GM18951 (cell line): ENCODE measurements around the gene EXOC7.

Experiments
- POLR2A ChIP-seq: IDR thresholded peaks from 4 replicates; pipeline ENCODE4 v1.6.1; 2011; ENCODE audit warnings: mild to moderate bottlenecking; ENCODE audit not compliant: insufficient read length, insufficient read depth; ENCODE audit errors: extremely low read depth
- in situ Hi-C: fragments of 300-500 bp; cut with MboI; formaldehyde crosslinking; loops from one replicate; pipeline ENCODE4 v1.12.0; 2022; ENCODE audit warnings: low sequenced_read_pairs, mixed read lengths, inconsistent platforms; ENCODE audit not compliant: unreplicated experiment

Gene EXOC7

DNA sequence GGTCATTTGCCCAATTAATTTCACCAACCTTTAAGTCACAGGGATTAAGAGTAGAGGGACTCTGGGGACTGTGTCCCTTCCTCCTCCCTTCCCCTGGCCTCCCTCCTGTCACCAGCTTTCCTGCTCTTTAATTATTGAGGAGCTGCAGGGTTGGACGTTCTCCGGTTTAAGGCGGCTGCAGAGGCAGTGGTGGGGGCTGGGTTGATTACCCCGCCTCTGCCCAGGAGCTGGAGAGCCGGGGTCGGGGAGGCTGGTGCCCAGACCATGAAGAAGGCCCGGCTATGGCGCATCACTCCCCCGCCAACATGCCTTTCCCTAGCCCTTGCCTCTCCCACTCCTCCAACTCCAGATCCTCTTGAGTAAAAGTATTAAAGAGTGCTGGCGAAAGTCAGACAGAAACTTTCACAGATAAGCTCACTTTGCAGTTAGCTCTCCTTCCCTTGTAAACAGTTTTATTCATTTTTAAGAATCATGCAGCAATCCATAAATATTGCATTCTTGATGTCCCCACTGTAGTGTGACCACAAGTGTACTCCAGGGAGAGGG lies 38.5 kb upstream of the EXOC7 start:
- in situ Hi-C loops = no loop called here
- TF ChIP-seq POLR2A = no peak

DNA sequence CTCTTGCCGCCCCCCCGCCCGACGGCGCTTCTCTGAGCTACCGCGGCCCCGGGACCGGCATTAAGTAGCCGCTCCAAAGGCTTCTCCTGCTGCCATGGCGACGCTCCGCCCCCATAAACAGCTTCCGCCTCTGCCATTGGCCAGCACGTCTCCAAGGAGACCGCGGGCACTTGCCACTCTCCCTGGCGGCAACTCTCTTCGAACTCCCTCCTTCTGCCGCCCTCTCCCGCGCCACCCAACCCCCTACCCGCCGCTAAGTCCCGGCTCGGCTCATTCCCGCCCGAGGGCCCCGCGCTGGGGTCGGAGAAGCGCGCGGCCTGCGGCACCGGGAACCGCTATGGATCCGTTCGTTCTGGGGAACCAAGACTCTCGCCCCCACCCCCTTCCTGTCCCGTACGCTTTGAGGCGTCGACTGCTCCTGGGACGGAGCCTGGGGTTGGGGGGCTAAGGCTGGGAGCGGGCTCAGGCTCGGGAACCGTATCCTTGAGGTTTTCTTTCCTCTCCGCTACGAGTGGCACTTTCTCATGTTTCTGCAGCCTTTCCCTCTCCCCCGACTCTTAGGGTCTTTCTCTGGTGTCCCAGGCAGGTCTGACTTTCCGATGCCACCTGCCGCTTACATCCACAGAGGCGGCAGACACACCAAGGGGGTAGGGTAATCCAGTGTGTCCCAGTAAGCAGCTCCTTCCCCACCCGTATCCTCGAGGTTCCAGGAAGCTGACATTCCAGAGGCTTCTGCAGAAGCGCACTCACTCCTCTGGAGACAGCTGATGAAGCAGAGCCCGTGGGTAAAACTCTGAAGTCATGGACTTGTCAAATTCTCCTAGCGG lies 37.8 kb upstream of the EXOC7 start, which contains the start of gene FOXJ1:
Gene FOXJ1 (minus strand): TSS at position 34 of the 827 bp plus-strand sequence. CDS start 850 bp downstream, outside the sequence.
- in situ Hi-C loops = no loop called here

DNA sequence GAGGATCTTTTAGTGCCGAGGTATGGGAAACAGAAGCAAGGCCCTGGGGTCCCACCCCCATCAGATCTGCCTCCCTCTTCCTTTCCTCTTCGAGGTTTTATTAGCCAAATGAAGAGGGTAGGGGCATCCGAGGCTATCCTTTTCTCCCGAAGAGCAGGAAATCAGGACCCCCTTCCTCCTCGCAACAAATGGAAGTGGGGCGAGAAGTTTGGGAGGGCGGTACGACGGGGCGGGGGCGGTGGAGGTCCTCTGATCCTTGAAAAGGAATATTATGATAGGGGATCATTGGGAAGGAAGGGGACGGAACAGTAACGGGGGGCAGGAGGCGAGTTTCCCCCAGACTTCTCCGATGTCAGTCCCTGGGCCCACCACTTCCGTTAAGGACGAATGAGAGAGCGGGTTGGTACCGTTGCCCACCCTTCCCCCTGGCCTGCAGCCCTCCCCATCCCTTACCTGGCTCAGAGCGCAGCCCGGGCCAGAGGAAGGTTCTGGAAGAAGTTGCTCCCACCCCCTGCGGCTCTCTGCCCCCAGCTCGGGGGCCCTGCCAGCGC lies 37.1 kb upstream of the EXOC7 start:
- in situ Hi-C loops = no loop called here
- no peak for TF ChIP-seq POLR2A

More for the DNA sequence above, 37.8 kb upstream of the EXOC7 start, which contains the start of gene FOXJ1:
- TF ChIP-seq POLR2A = no peak

DNA sequence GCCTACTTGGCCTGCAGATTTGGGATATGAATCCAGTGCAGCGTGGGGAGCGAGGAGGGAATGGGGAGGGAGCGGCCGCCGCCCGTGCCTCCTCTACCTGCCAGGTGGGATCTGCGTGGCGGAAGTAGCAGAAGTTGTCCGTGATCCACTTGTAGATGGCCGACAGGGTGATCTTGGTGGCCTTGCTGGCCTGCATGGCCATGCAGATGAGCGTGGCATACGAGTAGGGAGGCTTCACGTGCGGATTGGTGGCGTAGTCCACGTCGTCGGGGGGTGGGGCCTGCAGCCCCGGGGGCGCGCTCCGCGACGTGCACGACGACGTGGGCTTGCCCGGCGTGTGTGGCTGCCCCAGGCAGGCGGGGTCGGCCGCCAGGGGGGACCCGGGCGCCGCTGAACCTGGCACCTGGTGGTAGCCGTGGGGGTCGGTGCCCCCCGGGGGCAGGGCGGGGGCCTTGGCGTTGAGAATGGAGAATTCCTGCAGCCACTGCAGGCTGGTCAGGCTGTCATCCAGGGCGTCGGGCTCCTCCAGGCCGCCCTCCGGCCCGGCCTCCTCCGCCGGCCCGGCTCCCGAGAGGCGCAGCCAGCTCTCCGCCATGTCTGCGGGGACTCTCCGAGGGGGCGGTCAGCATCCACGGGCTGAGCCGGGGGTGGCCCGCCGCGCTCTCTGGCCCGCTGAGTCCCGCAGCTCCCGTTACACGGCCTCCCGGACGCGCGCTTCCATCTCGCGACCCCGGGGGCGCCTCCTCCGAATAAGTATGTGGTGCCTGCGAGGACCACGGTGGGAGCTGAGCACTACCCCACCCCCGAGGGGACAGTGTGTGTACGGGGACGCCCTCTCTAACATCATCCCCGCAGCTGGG lies 36.4 kb upstream of the EXOC7 start:
- no peak for TF ChIP-seq POLR2A
- in situ Hi-C loops = no loop called here

DNA sequence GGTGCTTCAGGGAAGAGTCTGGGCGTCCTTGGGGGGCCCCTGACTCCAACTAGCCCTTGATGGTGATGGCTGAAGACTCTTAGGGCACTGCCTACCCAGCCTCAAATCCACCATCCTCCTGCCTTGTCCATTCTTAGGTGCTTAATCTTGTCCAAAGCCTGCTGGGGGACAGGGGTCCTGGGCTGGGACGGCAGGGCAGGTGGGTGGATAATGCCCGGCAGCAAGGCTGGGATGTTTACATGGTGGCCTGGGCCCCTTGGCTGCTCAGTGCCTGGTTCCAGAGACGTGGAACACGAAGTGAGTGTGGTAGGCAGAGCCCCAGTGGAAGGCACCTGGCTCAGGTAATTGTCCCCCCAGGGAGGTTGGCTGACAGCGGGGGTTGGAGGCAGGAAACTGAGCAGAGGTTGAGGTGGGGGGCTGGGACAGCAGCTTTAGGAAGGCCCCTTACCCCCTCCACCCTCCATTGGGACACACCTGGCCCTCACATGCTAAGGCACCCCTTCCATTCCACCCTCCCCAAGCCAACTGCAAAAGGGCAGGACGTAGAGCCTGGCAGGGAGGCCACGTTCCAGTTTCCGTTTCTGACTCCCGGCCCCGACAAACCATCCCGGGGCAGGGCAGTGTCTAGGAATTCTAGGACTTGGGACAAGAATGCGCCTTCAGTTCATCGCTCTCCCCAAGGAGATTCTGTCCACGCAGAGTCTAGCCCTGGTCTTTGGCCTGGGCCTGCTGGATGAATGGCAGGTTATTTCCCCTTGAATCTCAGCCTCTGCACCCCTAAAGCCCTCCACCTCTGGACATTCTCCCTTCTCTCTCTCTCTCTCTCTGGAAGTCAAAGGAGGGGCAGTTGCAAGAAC lies 35.5 kb upstream of the EXOC7 start:
- TF ChIP-seq POLR2A = no peak
- in situ Hi-C loops = no loop called here

DNA sequence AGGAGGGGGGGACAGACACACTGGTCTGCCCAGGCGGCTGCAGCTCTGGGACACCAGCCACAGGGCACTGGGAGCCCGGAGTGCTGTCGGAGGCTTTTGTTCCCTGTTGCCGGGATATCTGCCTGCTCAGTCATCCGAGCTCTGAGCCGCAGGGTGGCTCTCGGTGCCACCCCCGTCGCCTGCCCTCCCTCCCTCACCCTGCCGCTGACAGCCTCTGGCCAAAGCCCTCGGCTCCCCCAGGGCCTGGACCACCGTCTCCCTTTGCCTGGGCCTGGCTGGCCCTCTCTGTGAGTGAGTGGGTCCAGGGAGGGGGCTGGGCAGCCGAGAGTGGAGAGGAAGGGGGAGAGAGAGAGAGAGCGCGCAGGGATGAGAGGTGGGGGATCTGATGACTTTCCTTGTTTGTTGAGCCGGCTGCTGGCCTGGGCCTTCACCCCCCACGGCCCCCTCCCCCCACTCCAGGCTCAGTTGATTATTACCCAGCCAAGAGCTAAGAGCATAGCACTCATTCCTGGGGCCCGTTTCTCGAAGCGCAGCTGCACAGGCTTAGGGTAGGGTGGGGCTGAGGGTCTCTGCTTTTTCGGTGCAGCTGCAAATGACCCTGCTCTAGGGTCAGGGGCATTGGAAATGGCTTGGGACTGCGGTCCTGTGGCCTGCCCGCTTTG lies 34.8 kb upstream of the EXOC7 start:
- TF ChIP-seq POLR2A = no peak
- in situ Hi-C loops = no loop called here

DNA sequence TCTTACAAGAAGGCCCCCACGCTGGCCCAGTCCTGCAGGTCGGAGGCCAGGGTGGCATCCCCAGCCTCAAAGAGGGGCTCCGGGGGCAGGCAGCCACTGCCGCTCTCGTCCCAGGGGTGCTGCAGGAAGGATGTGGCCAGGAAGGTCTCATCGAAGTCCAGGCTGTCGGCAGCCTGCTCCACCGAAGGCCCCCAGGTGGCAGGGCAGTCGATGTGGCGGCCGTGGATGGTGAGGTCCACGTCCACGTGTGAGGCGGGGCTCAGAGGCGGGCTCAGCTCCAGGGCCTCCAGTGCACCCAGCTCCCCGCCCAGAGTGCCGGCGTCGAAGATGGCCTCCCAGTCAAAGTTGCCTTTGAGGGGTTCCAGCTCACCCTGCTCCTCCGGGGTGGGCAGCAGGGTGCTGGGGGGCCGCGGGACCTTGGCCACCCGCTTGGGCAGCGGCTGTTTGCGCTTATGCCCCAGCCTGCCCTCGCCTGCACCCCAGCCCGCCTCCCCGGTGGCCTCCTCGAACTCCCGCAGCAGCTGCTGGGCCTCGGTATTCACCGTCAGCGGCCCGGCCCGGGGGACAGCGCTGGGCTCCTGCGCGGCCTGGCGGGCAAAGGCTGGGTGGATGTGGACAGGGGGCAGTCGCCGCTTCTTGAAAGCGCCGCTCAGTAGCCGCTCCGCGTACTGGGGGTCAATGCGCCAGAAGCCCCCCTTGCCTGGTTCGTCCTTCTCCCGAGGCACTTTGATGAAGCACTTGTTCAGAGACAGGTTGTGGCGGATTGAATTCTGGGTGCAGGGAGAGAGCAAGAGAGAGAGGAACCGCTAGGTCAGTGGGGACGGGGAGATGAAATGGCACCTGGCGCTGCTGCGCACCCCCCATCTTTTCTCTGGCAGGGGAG lies 34.0 kb upstream of the EXOC7 start:
- in situ Hi-C loops = no loop called here
- no peak for TF ChIP-seq POLR2A

DNA sequence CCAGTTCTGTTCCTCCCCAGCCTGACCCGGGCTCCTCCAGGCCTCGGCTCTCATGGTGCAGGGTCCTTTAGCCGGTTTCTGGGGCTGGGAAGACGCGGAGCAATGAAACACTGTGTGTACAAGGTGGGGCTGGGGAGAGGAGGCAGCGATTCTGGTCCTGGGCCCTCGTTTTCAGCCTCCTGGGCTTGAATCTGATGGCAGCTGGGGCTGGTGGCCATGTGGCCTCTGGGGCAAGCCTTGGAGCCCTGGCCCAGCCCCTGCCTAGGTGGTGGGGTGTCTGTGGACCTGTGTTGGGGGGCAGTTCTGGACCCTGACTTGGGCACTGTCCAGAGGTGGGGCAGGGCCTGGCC lies 33.4 kb upstream of the EXOC7 start:
- no peak for TF ChIP-seq POLR2A
- in situ Hi-C loops = no loop called here

DNA sequence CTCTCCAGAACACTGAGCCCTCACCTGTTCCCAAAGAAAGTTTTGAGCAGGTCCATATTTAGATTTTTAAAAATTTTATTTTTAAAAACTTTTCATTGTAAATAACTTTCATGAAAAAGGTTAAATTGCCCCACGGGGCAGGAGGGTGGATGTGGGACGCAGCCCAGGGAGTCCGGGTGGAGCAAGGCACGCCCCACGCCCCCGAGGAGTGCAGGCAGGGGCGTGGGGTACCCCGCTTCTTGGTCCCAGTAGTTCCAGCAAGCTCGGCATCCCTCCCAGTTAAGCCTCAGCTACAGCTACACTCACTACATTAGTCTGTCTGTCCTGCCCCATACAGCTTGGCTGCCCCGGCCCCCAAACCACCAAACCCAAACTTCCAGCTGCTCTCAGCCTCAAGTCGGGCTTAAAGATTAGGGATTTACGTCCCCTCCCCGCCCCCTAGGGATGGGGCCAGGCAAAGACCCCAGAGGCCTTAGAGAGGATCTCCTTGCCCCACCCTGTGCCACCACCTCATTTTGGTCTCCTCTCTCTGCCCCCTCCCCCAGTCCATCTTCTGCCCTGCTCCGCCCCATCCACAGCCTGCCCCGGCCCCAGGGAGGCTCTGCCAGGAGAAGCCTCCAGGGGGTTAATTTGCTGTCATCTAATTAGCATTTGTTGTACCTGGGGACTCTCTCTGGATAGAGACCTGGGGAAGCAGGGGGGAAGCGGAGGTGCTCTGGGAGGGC lies 32.9 kb upstream of the EXOC7 start:
- TF ChIP-seq POLR2A = no peak
- in situ Hi-C loops = no loop called here

DNA sequence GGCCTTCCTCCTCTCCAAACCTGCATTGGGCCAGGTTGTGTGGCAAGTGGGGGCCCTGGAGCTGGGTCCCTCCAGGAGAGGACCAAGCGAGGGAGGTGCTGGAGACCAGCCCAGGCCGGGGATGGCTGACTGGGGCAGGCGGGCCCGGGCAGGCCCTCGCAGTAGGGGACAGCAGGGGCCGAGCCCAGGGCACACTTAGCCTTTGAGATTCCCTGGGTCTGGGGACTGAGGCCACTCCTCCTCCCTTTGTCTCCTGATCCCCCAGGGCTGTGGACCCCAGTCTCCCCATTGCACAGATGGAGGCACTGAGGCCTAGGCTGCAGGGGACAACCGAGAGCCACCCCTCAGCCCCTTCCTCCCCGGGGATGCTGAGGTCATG lies 32.2 kb upstream of the EXOC7 start:
- in situ Hi-C loops = no loop called here
- no peak for TF ChIP-seq POLR2A
